SK-N-SH (cell line): ENCODE results near the gene HS6ST3. TPM values are rescaled to one million over a fixed set of nuclear protein-coding genes. Genes with fewer than 3 reads are reported as not detected.

ENCODE experiments used
- CTCF ChIA-PET: fragments of 300-600, 350-600 bp; formaldehyde crosslinking; extraction: SDS; loops from one replicate; lab custom pipeline; 2021; lab: Yijun Ruan, JAX
- POLR2A ChIA-PET: fragments of 350-600 bp; sonication (Branson Sonifier 250); formaldehyde crosslinking; extraction: SDS; loops from one replicate; lab custom pipeline; 2020; ENCODE audit warnings: antibody characterized with exemption, inconsistent platforms; lab: Yijun Ruan, JAX
- DNase-seq: peaks from one replicate; pipeline ENCODE4 v3.0.0; 2012
- H2AFZ ChIP-seq: fragments of 200-600 bp; sonication (generic); 2 replicates; pipeline ENCODE4 v1.8.1; 2016; ENCODE audit warnings: antibody characterized with exemption, mild to moderate bottlenecking, low read depth
- H3F3A ChIP-seq: fragments of 200-600 bp; sonication (generic); replicated peaks from 2 replicates; pipeline ENCODE3; 2016; ENCODE audit warnings: antibody characterized with exemption, mild to moderate bottlenecking; ENCODE audit not compliant: insufficient read depth
- H3K27ac ChIP-seq, 2 experiments: fragments of 200-500 bp in 1 of 2; fragments of 200-600 bp in 1 of 2; sonication (Bioruptor generic) in 1 of 2; sonication (generic), shearing (Covaris generic) in 1 of 2; 2 replicates each; pipeline versions ENCODE4 v1.5.1 to v1.6.1; 2014 to 2016; ENCODE audit warnings: low read depth in 2 of 2, inconsistent platforms in 1 of 2, low read length in 1 of 2, mild to moderate bottlenecking in 1 of 2, mixed read lengths in 1 of 2
- H3K27me3 ChIP-seq: fragments of 200-600 bp; sonication (generic), shearing (Covaris generic); 2 replicates; pipeline ENCODE4 v1.6.1; 2016; ENCODE audit warnings: mixed run types; ENCODE audit not compliant: insufficient read depth
- H3K36me3 ChIP-seq, 2 experiments: fragments of 200-500 bp in 1 of 2; fragments of 200-600 bp in 1 of 2; sonication (Bioruptor generic) in 1 of 2; sonication (generic) in 1 of 2; replicated peaks in 1 of 2; 2 replicates each; pipeline versions ENCODE3 to v1.5.1; 2014 to 2016; ENCODE audit warnings: low read length in 1 of 2, mild to moderate bottlenecking in 1 of 2; ENCODE audit not compliant: insufficient read depth in 2 of 2, control insufficient read depth in 1 of 2
- H3K4me1 ChIP-seq, 2 experiments: fragments of 200-500 bp in 1 of 2; fragments of 200-600 bp in 1 of 2; sonication (Bioruptor generic) in 1 of 2; sonication (generic), shearing (Covaris generic) in 1 of 2; 2 replicates each; pipeline versions ENCODE4 v1.5.1 to v1.6.1; 2014 to 2016; ENCODE audit warnings: low read depth in 1 of 2, low read length in 1 of 2, mixed run types in 1 of 2; ENCODE audit not compliant: insufficient read depth in 2 of 2, control insufficient read depth in 1 of 2
- H3K4me2 ChIP-seq: fragments of 200-600 bp; sonication (generic), shearing (Covaris generic); 2 replicates; pipeline ENCODE4 v1.6.1; 2017; ENCODE audit warnings: mixed run types
- H3K4me3 ChIP-seq, 2 experiments: fragments of 200-500 bp in 1 of 2; fragments of 200-600 bp in 1 of 2; sonication (Bioruptor generic) in 1 of 2; sonication (generic), shearing (Covaris generic) in 1 of 2; 2 replicates each; pipeline versions ENCODE4 v1.5.1 to v1.8.1; 2014 to 2016; ENCODE audit warnings: low read depth in 2 of 2, inconsistent platforms in 1 of 2, low read length in 1 of 2, mild to moderate bottlenecking in 1 of 2, mixed read lengths in 1 of 2, moderate library complexity in 1 of 2
- H3K79me2 ChIP-seq: fragments of 200-600 bp; sonication (generic); 2 replicates; pipeline ENCODE4 v1.8.1; 2017; ENCODE audit warnings: mild to moderate bottlenecking; ENCODE audit not compliant: insufficient read depth
- H3K9ac ChIP-seq: fragments of 200-600 bp; sonication (generic); 2 replicates; pipeline ENCODE4 v1.6.1; 2017; ENCODE audit warnings: mixed run types
- H3K9me2 ChIP-seq: fragments of 200-600 bp; sonication (generic); 2 replicates; pipeline ENCODE4 v1.6.1; 2017; ENCODE audit warnings: mixed run types
- H3K9me3 ChIP-seq: fragments of 200-600 bp; sonication (generic); 2 replicates; pipeline ENCODE4 v1.6.1; 2017; ENCODE audit warnings: mixed run types, mild to moderate bottlenecking, moderate library complexity
- H4K20me1 ChIP-seq: fragments of 200-600 bp; sonication (generic); 2 replicates; pipeline ENCODE4 v1.6.1; 2017; ENCODE audit warnings: mild to moderate bottlenecking, mixed run types; ENCODE audit not compliant: insufficient read depth
- CTCF ChIP-seq: fragments of 200-600 bp; sonication (generic); IDR thresholded peaks from 2 replicates; pipeline ENCODE4 v1.6.1; 2017; ENCODE audit warnings: antibody characterized with exemption, mild to moderate bottlenecking, moderate library complexity
- ELF1 ChIP-seq: IDR thresholded peaks from 2 replicates; pipeline ENCODE4 v1.4.0; 2012
- EP300 ChIP-seq, 2 experiments: IDR thresholded peaks; 2 replicates each; pipeline versions ENCODE4 v1.4.0 to v1.6.1; 2012; ENCODE audit warnings: borderline replicate concordance in 1 of 2, low read depth in 1 of 2, low read length in 1 of 2
- FOSL2 ChIP-seq: IDR thresholded peaks from 2 replicates; pipeline ENCODE4 v1.4.0; 2012; ENCODE audit warnings: low read depth, mild to moderate bottlenecking, moderate library complexity, borderline replicate concordance
- FOXJ3 ChIP-seq: sonication (generic); formaldehyde crosslinking; IDR thresholded peaks from 2 replicates; pipeline ENCODE4 v1.5.1; 2020; ENCODE audit warnings: mild to moderate bottlenecking, missing genetic modification reagents
- JUND ChIP-seq: IDR thresholded peaks from 2 replicates; pipeline ENCODE4 v1.4.0; 2012
- MAX ChIP-seq: IDR thresholded peaks from 2 replicates; pipeline ENCODE4 v1.4.0; 2012; ENCODE audit warnings: low read depth
- MEF2A ChIP-seq: IDR thresholded peaks from 2 replicates; pipeline ENCODE4 v1.4.0; 2012; ENCODE audit warnings: low read depth, borderline replicate concordance
- MXI1 ChIP-seq: IDR thresholded peaks from 2 replicates; pipeline ENCODE4 v1.6.1; 2012; ENCODE audit warnings: mild to moderate bottlenecking, low read depth, low read length, improper control_type of control experiment
- NRF1 ChIP-seq: IDR thresholded peaks from 2 replicates; pipeline ENCODE4 v1.6.1; 2012; ENCODE audit warnings: low read depth, mild to moderate bottlenecking, low read length
- POLR2AphosphoS5 ChIP-seq: IDR thresholded peaks from 2 replicates; pipeline ENCODE4 v1.6.1; 2012; ENCODE audit warnings: low read depth, low read length
- REST ChIP-seq: IDR thresholded peaks from 2 replicates; pipeline ENCODE4 v1.6.1; 2012; ENCODE audit warnings: mild to moderate bottlenecking, low read depth, low read length, moderate library complexity
- RFX5 ChIP-seq: IDR thresholded peaks from 2 replicates; pipeline ENCODE4 v1.6.1; 2012; ENCODE audit warnings: mild to moderate bottlenecking, improper control_type of control experiment, low read length
- SIN3A ChIP-seq: IDR thresholded peaks from 2 replicates; pipeline ENCODE4 v1.6.1; 2012; ENCODE audit warnings: low read depth, mild to moderate bottlenecking, low read length, moderate library complexity, borderline replicate concordance
- TEAD4 ChIP-seq: IDR thresholded peaks from 2 replicates; pipeline ENCODE4 v1.4.0; 2012; ENCODE audit warnings: mild to moderate bottlenecking, borderline replicate concordance; ENCODE audit not compliant: insufficient read depth
- ZBTB33 ChIP-seq: IDR thresholded peaks from 2 replicates; pipeline ENCODE4 v1.4.0; 2012; ENCODE audit warnings: low read depth, borderline replicate concordance
- WGBS: methylation state at CpG from one replicate; pipeline ENCODE4 v1.1.6; 2017; ENCODE audit warnings: low lambda C conversion rate; 5-methylcytosine and 5-hydroxymethylcytosine counted together
- polyA plus RNA-seq, 3 experiments: library from polyadenylated mRNA; depleted of rRNA; stranded (reverse); fragments of >200 nt; gene quantifications; 2 replicates each; pipeline ENCODE4 v1.2.3, GENCODE V29; 2012

The HS6ST3 gene
- polyA plus RNA-seq, 1 of the 3 experiments (the other 2 are of a cell fraction), result under 0.01 TPM

GRCh38 chr13:96491103-96491502 is 401.2 kb downstream of the HS6ST3 start:
- Histone ChIP-seq H3K9ac (no peak overlapping the region), H3K4me1 (no peaks in the 10 kb centered on the region), H3K4me3 (no peak overlapping the region), H3K9me3 (no peaks in the 10 kb centered on the region), H3K27me3 (no peaks in the 10 kb centered on the region), H3K27ac (no peak overlapping the region), H3K4me2 (no peak overlapping the region), H3F3A (no peaks in the 10 kb centered on the region), H3K79me2 (no peaks in the 10 kb centered on the region), H3K9me2 (no peaks in the 10 kb centered on the region), H2AFZ (no peak overlapping the region), H4K20me1 (no peaks in the 10 kb centered on the region), H3K36me3 (no peaks in the 10 kb centered on the region)
- 44% methylated on average over 2 of the region's 2 CpGs for WGBS
- TF ChIP-seq REST (no peak), FOSL2 (no peak)
- CTCF ChIA-PET, result interaction anchor here (1.1 kb wide), 1 partner anchor 13 kb away, joined by 5 read pairs; no protein-coding TSS in a partner anchor
- POLR2A ChIA-PET, result no interaction called here
- no peak for DNase-seq

- Histone ChIP-seq H3K9me2 (no peaks in the 10 kb centered on the region), H3K4me2 (no peak overlapping the region), H3K9me3 (no peaks in the 10 kb centered on the region), H3K27me3 (no peaks in the 10 kb centered on the region), H3K4me3 (no peak overlapping the region), H4K20me1 (no peaks in the 10 kb centered on the region), H2AFZ (no peak overlapping the region), H3K79me2 (no peaks in the 10 kb centered on the region), H3K9ac (no peak overlapping the region), H3K27ac (no peak overlapping the region), H3K4me1 (no peaks in the 10 kb centered on the region), H3K36me3 (no peaks in the 10 kb centered on the region), H3F3A (no peaks in the 10 kb centered on the region)
- no peak for TF ChIP-seq MEF2A
- no peak for TF ChIP-seq RFX5
- ChIA-PET CTCF (no interaction called here), POLR2A (no interaction called here)
- no peak for DNase-seq
- WGBS, result 54% methylated on average over 4 of the region's 4 CpGs
These were observed 402.9 kb downstream of the HS6ST3 start for GRCh38 chr13:96492766-96493165.

- Histone ChIP-seq H3K4me2 (no peak overlapping the region), H3K27ac (no peak overlapping the region), H3K9ac (no peak overlapping the region), H3K4me3 (no peak overlapping the region), H3K27me3 (no peaks in the 10 kb centered on the region), H3K9me2 (no peaks in the 10 kb centered on the region), H3F3A (no peaks in the 10 kb centered on the region), H3K9me3 (no peaks in the 10 kb centered on the region), H2AFZ (no peak overlapping the region), H3K79me2 (no peaks in the 10 kb centered on the region), H3K4me1 (no peaks in the 10 kb centered on the region), H4K20me1 (no peaks in the 10 kb centered on the region), H3K36me3 (no peaks in the 10 kb centered on the region)
- 69% methylated on average over 5 of the region's 5 CpGs for WGBS
- DNase-seq, result no peak
- POLR2A ChIA-PET, result no interaction called here
- CTCF ChIA-PET, result no interaction called here
- TF ChIP-seq MEF2A (no peak), RFX5 (no peak), NRF1 (no peak), EP300 (IDR thresholded peaks at IDR 0.05; ENCODE audit: borderline replicate concordance in 1 of 2, low read depth in 1 of 2, low read length in 1 of 2) (no peak), MAX (no peak), POLR2AphosphoS5 (no peak), ELF1 (no peak), FOXJ3 (CRISPR knock-in tag) (no peak), SIN3A (no peak), MXI1 (no peak), CTCF (no peak), JUND (no peak), TEAD4 (no peak), ZBTB33 (no peak)
These were observed 409.7 kb downstream of the HS6ST3 start for GRCh38 chr13:96499656-96500055.
